HEK293 (cell line): Measurements from ENCODE around the gene SRSF2.

Experiments used
- AEBP2 ChIP-seq: fragments of 450-650 bp; formaldehyde crosslinking; IDR thresholded peaks from 2 replicates; pipeline ENCODE4 v1.5.1; 2016; ENCODE audit warnings: missing biosample characterization, missing genetic modification characterization, borderline replicate concordance
- ATF2 ChIP-seq: fragments of 450-650 bp; formaldehyde crosslinking; IDR thresholded peaks from 2 replicates; pipeline ENCODE4 v1.5.1; 2016; ENCODE audit warnings: missing biosample characterization, missing genetic modification characterization, low read depth
- BCL6B ChIP-seq: fragments of 450-650 bp; formaldehyde crosslinking; IDR thresholded peaks from 2 replicates; pipeline ENCODE4 v1.5.1; 2017; ENCODE audit warnings: missing biosample characterization, missing genetic modification characterization
- GLI2 ChIP-seq: fragments of 450-650 bp; formaldehyde crosslinking; IDR thresholded peaks from 2 replicates; pipeline ENCODE4; 2017; ENCODE audit warnings: missing biosample characterization, missing genetic modification characterization, low read depth, borderline replicate concordance
- GLI4 ChIP-seq: fragments of 450-650 bp; formaldehyde crosslinking; IDR thresholded peaks from 2 replicates; pipeline ENCODE4 v1.5.1; 2016; ENCODE audit warnings: missing biosample characterization, missing genetic modification characterization
- SP2 ChIP-seq: fragments of 450-650 bp; formaldehyde crosslinking; IDR thresholded peaks from 2 replicates; pipeline ENCODE4 v1.5.1; 2016; ENCODE audit warnings: missing biosample characterization, missing genetic modification characterization
- ZBTB8A ChIP-seq: fragments of 450-650 bp; formaldehyde crosslinking; IDR thresholded peaks from 2 replicates; pipeline ENCODE4 v1.5.1; 2016; ENCODE audit warnings: missing biosample characterization, missing genetic modification characterization
- ZFHX2 ChIP-seq: fragments of 450-650 bp; formaldehyde crosslinking; conservative IDR thresholded peaks from 2 replicates; pipeline ENCODE4 v1.5.1; 2016; ENCODE audit warnings: missing biosample characterization, missing genetic modification characterization
- ZIC2 ChIP-seq: fragments of 450-650 bp; formaldehyde crosslinking; IDR thresholded peaks from 2 replicates; pipeline ENCODE4 v1.5.1; 2016; ENCODE audit warnings: missing biosample characterization, missing genetic modification characterization
- ZNF121 ChIP-seq: fragments of 450-650 bp; formaldehyde crosslinking; IDR thresholded peaks from 2 replicates; pipeline ENCODE4 v1.5.1; 2016; ENCODE audit warnings: missing biosample characterization, missing genetic modification characterization
- ZNF146 ChIP-seq: fragments of 450-650 bp; formaldehyde crosslinking; IDR thresholded peaks from 2 replicates; pipeline ENCODE4 v1.5.1; 2016; ENCODE audit warnings: missing biosample characterization, missing genetic modification characterization
- ZNF175 ChIP-seq: fragments of 450-650 bp; formaldehyde crosslinking; IDR thresholded peaks from 2 replicates; pipeline ENCODE4 v1.5.1; 2016; ENCODE audit warnings: missing biosample characterization, missing genetic modification characterization
- ZNF2 ChIP-seq: fragments of 450-650 bp; formaldehyde crosslinking; IDR thresholded peaks from 2 replicates; pipeline ENCODE4 v1.5.1; 2016; ENCODE audit warnings: missing biosample characterization, missing genetic modification characterization
- ZNF239 ChIP-seq: fragments of 450-650 bp; formaldehyde crosslinking; IDR thresholded peaks from 2 replicates; pipeline ENCODE4 v1.5.1; 2016; ENCODE audit warnings: missing biosample characterization, missing genetic modification characterization
- ZNF274 ChIP-seq, 2 experiments: fragments of 200-500 bp in 1 of 2; fragments of 450-650 bp in 1 of 2; sonication (Bioruptor generic) in 1 of 2; formaldehyde crosslinking in 1 of 2; IDR thresholded peaks; 2 replicates each; pipeline versions ENCODE4 v1.5.1 to v1.6.1; 2014 to 2016; ENCODE audit warnings: borderline replicate concordance in 1 of 2, inconsistent platforms in 1 of 2, low read length in 1 of 2, missing biosample characterization in 1 of 2, missing genetic modification characterization in 1 of 2
- ZNF280D ChIP-seq: fragments of 450-650 bp; formaldehyde crosslinking; IDR thresholded peaks from 2 replicates; pipeline ENCODE4 v1.5.1; 2016; ENCODE audit warnings: missing biosample characterization, missing genetic modification characterization
- ZNF302 ChIP-seq: fragments of 450-650 bp; formaldehyde crosslinking; IDR thresholded peaks from 2 replicates; pipeline ENCODE4 v1.5.1; 2016; ENCODE audit warnings: missing biosample characterization, missing genetic modification characterization, low read depth
- ZNF501 ChIP-seq: fragments of 450-650 bp; formaldehyde crosslinking; IDR thresholded peaks from 2 replicates; pipeline ENCODE4 v1.5.1; 2016; ENCODE audit warnings: missing biosample characterization, missing genetic modification characterization
- ZNF549 ChIP-seq: fragments of 450-650 bp; IDR thresholded peaks from 2 replicates; pipeline ENCODE4 v1.5.1; 2018; ENCODE audit warnings: missing biosample characterization, missing genetic modification characterization, mild to moderate bottlenecking, inconsistent platforms, moderate library complexity
- ZNF610 ChIP-seq: fragments of 450-650 bp; formaldehyde crosslinking; IDR thresholded peaks from 2 replicates; pipeline ENCODE4 v1.5.1; 2016; ENCODE audit warnings: missing biosample characterization, missing genetic modification characterization, borderline replicate concordance
- ZNF624 ChIP-seq: fragments of 450-650 bp; formaldehyde crosslinking; IDR thresholded peaks from 2 replicates; pipeline ENCODE4 v1.5.1; 2017; ENCODE audit warnings: missing biosample characterization, missing genetic modification characterization
- ZNF660 ChIP-seq: fragments of 450-650 bp; IDR thresholded peaks from 2 replicates; pipeline ENCODE4 v1.5.1; 2018; ENCODE audit warnings: missing biosample characterization, mild to moderate bottlenecking, missing genetic modification characterization
- ZNF843 ChIP-seq: fragments of 450-650 bp; formaldehyde crosslinking; IDR thresholded peaks from 2 replicates; pipeline ENCODE4 v1.5.1; 2016; ENCODE audit warnings: missing biosample characterization, missing genetic modification characterization
- ZSCAN30 ChIP-seq: fragments of 450-650 bp; IDR thresholded peaks from 2 replicates; pipeline ENCODE4 v1.5.1; 2018; ENCODE audit warnings: missing biosample characterization, mild to moderate bottlenecking, missing genetic modification characterization, moderate library complexity
- ZXDB ChIP-seq: fragments of 450-650 bp; formaldehyde crosslinking; IDR thresholded peaks from 2 replicates; pipeline ENCODE4 v1.5.1; 2016; ENCODE audit warnings: missing biosample characterization, missing genetic modification characterization
- TF ChIP-seq, protein P1 (sequence below): fragments of 450-650 bp; formaldehyde crosslinking; IDR thresholded peaks from 2 replicates; pipeline ENCODE4 v1.5.1; 2016; ENCODE audit warnings: missing biosample characterization, missing genetic modification characterization
- TF ChIP-seq, protein P2 (sequence below): fragments of 450-650 bp; formaldehyde crosslinking; IDR thresholded peaks from 2 replicates; pipeline ENCODE4 v1.5.1; 2016; ENCODE audit warnings: missing biosample characterization, missing genetic modification characterization

Gene SRSF2

DNA sequence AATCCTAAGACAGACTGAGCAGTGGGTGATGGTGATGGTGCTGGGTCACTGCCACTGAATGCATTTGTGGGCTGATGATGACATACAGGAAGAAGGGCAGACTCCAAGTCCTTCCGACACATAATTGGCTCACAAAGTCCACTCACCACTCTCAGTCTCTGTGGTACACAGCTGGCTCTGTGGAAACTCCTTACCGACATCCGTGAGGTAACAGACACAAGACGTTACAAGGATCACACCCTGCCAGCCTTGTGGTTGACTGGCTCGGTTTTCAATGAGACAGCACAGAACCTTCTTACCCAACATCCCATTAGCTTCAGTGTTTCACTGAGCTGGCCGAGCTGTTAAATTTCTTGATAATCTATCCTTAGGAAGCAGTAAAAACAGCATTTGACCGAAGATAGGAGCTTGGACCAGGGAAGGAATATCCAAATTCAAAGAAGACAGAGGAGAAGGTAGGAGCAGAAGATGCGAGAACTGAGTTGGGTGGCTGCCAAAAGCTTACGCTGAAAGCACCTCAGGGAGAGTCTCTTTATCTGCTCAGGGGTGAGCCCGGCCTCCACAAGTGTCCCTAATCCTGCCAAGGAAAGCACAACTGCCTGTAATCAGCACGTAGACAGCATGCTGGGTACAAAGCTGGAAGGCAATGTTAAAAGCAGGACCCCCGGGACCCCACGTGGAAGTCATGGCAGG is 20.8 kb downstream of the SRSF2 start (continued):
- TF ChIP-seq BCL6B (tag by site-specific recombination) (no peak), ZNF660 (no peak), AEBP2 (tag by site-specific recombination) (no peak), ZNF501 (tag by site-specific recombination) (no peak), ZNF239 (tag by site-specific recombination) (no peak), ZXDB (tag by site-specific recombination) (peak; percentile 22; the same call in 1 of the 2 replicates), ZNF549 (tag by site-specific recombination) (no peak), ZNF610 (tag by site-specific recombination) (no peak), ZNF302 (tag by site-specific recombination) (no peak), ZBTB8A (tag by site-specific recombination) (peak; percentile 47; the same call in 1 of the 2 replicates), ZFHX2 (tag by site-specific recombination) (no peak), ZNF280D (tag by site-specific recombination) (no peak), ZNF121 (tag by site-specific recombination) (no peak), ZNF843 (tag by site-specific recombination) (peak; percentile 59; the same call in 1 of the 2 replicates), ZNF274 (IDR thresholded peaks at IDR 0.05; ENCODE audit: low read length) (no peak), ZNF274 (tag by site-specific recombination; IDR thresholded peaks at IDR 0.05; ENCODE audit: borderline replicate concordance) (no peak), ZSCAN30 (tag by site-specific recombination) (peak; percentile 53), ZNF624 (tag by site-specific recombination) (no peak), ZNF175 (no peak), ZNF2 (0 out of 2 replicates have a peak, but pooled peaks have one; percentile 40), GLI2 (tag by site-specific recombination) (no peak; the same call in 1 of the 2 replicates), ZIC2 (tag by site-specific recombination) (peak; percentile 97), ZNF146 (tag by site-specific recombination) (no peak), SP2 (tag by site-specific recombination) (peak; percentile 20; the same call in 1 of the 2 replicates), GLI4 (tag by site-specific recombination) (no peak), ATF2 (tag by site-specific recombination) (peak; percentile 50)
- TF ChIP-seq, protein P1, sequence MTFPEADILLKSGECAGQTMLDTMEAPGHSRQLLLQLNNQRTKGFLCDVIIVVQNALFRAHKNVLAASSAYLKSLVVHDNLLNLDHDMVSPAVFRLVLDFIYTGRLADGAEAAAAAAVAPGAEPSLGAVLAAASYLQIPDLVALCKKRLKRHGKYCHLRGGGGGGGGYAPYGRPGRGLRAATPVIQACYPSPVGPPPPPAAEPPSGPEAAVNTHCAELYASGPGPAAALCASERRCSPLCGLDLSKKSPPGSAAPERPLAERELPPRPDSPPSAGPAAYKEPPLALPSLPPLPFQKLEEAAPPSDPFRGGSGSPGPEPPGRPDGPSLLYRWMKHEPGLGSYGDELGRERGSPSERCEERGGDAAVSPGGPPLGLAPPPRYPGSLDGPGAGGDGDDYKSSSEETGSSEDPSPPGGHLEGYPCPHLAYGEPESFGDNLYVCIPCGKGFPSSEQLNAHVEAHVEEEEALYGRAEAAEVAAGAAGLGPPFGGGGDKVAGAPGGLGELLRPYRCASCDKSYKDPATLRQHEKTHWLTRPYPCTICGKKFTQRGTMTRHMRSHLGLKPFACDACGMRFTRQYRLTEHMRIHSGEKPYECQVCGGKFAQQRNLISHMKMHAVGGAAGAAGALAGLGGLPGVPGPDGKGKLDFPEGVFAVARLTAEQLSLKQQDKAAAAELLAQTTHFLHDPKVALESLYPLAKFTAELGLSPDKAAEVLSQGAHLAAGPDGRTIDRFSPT (tag by site-specific recombination): no peak
- TF ChIP-seq, protein P2, sequence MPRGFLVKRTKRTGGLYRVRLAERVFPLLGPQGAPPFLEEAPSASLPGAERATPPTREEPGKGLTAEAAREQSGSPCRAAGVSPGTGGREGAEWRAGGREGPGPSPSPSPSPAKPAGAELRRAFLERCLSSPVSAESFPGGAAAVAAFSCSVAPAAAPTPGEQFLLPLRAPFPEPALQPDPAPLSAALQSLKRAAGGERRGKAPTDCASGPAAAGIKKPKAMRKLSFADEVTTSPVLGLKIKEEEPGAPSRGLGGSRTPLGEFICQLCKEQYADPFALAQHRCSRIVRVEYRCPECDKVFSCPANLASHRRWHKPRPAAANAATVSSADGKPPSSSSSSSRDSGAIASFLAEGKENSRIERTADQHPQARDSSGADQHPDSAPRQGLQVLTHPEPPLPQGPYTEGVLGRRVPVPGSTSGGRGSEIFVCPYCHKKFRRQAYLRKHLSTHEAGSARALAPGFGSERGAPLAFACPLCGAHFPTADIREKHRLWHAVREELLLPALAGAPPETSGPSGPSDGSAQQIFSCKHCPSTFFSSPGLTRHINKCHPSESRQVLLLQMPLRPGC (tag by site-specific recombination): 0 out of 2 replicates have a peak, but pooled peaks have one; percentile 12
